Colonic mucosa (tissue), 4 donors: ENCODE results near the gene DYNC1I1. TPM values are rescaled to one million over a fixed set of nuclear protein-coding genes. Genes with fewer than 3 reads are reported as not detected.

Source experiments
- DNase-seq: peaks from one replicate; pipeline ENCODE4 v3.0.0-alpha.2; 2020
- H3K27ac ChIP-seq: fragments of 200-600 bp; one replicate; pipeline ENCODE4 v1.8.0; 2021
- H3K27me3 ChIP-seq: fragments of 200-600 bp; one replicate; pipeline ENCODE4 v1.8.0; 2021
- H3K36me3 ChIP-seq: fragments of 200-600 bp; one replicate; pipeline ENCODE4 v1.8.0; 2021
- H3K4me1 ChIP-seq: fragments of 200-600 bp; one replicate; pipeline ENCODE4 v1.8.0; 2021; ENCODE audit warnings: mild to moderate bottlenecking
- H3K4me3 ChIP-seq: fragments of 200-600 bp; one replicate; pipeline ENCODE4 v1.8.0; 2021
- H3K9ac ChIP-seq, 2 donors: one replicate each; pipeline ENCODE4 v1.7.0; 2013; ENCODE audit warnings: control low read depth in 2 of 2, low read depth in 2 of 2, low read length in 2 of 2
- H3K9me3 ChIP-seq: fragments of 200-600 bp; one replicate; pipeline ENCODE4 v1.8.0; 2021
- intact Hi-C: fragments of 100-400 bp; cut with DNase I; formaldehyde crosslinking; loops from one replicate; pipeline ENCODE4 v1.14.1; 2022
- total RNA-seq, 2 donors: library from RNA; stranded (reverse); fragmentation: NEBNext Ultra II Directional in 1 of 2; extraction: Animal tissue kit (Norgen Biotek cat#: 25700) in 1 of 2; gene quantifications; one replicate each; pipeline ENCODE4 v1.2.1, GENCODE V29; 2021
- TF ChIP-seq, protein P1 (sequence below): fragments of 200-600 bp; IDR thresholded peaks from one replicate; pipeline ENCODE4 v1.8.0; 2022; ENCODE audit warnings: antibody characterized with exemption, mild to moderate bottlenecking
- donor health status: healthy.
- donor health status: DM: no; HTN: no; CAD: no.
- donor health status: DM: no; HTN: no; CAD: no.

The DYNC1I1 gene
- total RNA-seq, 2 donors from 2014 or later, result 0.54 to 1.8 TPM

- peak; percentile 80 for DNase-seq
- intact Hi-C loops, result loop anchor here (5.0 kb wide), 2 partner anchors 1111 to 1151 kb away; no protein-coding TSS in a partner anchor
- Histone ChIP-seq H3K4me1 (no peaks in the 10 kb centered on the region), H3K4me3 (no peak overlapping the region), H3K9me3 (no peaks in the 10 kb centered on the region), H3K36me3 (no peaks in the 10 kb centered on the region), H3K27me3 (no peaks in the 10 kb centered on the region), H3K9ac (no peak overlapping the region), H3K27ac (no peak overlapping the region)
- TF ChIP-seq, protein P1, sequence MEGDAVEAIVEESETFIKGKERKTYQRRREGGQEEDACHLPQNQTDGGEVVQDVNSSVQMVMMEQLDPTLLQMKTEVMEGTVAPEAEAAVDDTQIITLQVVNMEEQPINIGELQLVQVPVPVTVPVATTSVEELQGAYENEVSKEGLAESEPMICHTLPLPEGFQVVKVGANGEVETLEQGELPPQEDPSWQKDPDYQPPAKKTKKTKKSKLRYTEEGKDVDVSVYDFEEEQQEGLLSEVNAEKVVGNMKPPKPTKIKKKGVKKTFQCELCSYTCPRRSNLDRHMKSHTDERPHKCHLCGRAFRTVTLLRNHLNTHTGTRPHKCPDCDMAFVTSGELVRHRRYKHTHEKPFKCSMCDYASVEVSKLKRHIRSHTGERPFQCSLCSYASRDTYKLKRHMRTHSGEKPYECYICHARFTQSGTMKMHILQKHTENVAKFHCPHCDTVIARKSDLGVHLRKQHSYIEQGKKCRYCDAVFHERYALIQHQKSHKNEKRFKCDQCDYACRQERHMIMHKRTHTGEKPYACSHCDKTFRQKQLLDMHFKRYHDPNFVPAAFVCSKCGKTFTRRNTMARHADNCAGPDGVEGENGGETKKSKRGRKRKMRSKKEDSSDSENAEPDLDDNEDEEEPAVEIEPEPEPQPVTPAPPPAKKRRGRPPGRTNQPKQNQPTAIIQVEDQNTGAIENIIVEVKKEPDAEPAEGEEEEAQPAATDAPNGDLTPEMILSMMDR, result peak; percentile 86
Measured at GRCh38 chr7:95916573-95917297, 144.4 kb downstream of the DYNC1I1 start.

GRCh38 chr7:95917634-95918033, 145.3 kb downstream of the DYNC1I1 start:
- no peak for DNase-seq
- intact Hi-C loops, result loop anchor here (5.0 kb wide), 2 partner anchors 1110 to 1150 kb away; no protein-coding TSS in a partner anchor
- TF ChIP-seq, protein P1, result no peak
- Histone ChIP-seq H3K9ac (no peak overlapping the region), H3K27me3 (no peaks in the 10 kb centered on the region), H3K4me1 (no peaks in the 10 kb centered on the region), H3K9me3 (no peaks in the 10 kb centered on the region), H3K4me3 (no peak overlapping the region), H3K36me3 (no peaks in the 10 kb centered on the region), H3K27ac (no peak overlapping the region)

DNA sequence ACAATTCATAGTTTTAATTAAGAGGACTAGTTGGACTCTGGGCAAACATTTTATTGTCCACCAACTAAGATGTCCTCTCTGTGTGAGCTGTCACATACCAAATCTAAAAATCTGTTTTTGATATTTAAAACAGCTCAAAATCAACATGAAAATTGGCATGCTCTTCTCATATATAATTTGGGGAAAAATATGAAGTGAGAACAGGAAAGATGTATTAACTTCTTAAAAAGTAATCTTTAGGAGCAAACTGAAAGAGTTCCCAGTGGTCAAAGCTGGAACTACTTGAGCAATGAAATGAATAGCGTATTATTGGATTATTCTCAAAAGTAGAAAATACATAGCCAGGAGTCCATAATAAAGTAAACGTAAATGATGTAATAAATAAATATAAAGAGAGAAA, 147.2 kb downstream of the DYNC1I1 start:
- Histone ChIP-seq H3K4me1 (no peaks in the 10 kb centered on the region), H3K4me3 (no peak overlapping the region), H3K27ac (no peak overlapping the region), H3K9ac (no peak overlapping the region), H3K27me3 (no peaks in the 10 kb centered on the region), H3K36me3 (no peaks in the 10 kb centered on the region), H3K9me3 (no peaks in the 10 kb centered on the region)
- DNase-seq, result no peak
- TF ChIP-seq, protein P1, result no peak
- intact Hi-C loops, result loop anchor here (5.0 kb wide), 2 partner anchors 1108 to 1148 kb away; no protein-coding TSS in a partner anchor

- intact Hi-C loops, result no loop called here
- H3K9ac ChIP-seq, result no peak overlapping the region
- DNase-seq, result no peak
- H3K9me3 ChIP-seq, result no peaks in the 10 kb centered on the region
- no peaks in the 10 kb centered on the region for H3K36me3 ChIP-seq
- TF ChIP-seq, protein P1, result no peak
- H3K27ac ChIP-seq, result no peak overlapping the region
- H3K27me3 ChIP-seq, result no peaks in the 10 kb centered on the region
- H3K4me3 ChIP-seq, result no peak overlapping the region
- no peaks in the 10 kb centered on the region for H3K4me1 ChIP-seq
Measured at GRCh38 chr7:95921543-95921942, 149.2 kb downstream of the DYNC1I1 start.

GRCh38 chr7:95922191-95922590, 149.8 kb downstream of the DYNC1I1 start:
- no peaks in the 10 kb centered on the region for H3K9me3 ChIP-seq
- no peaks in the 10 kb centered on the region for H3K27me3 ChIP-seq
- TF ChIP-seq, protein P1, result no peak
- no peak overlapping the region for H3K4me3 ChIP-seq
- H3K36me3 ChIP-seq, result no peaks in the 10 kb centered on the region
- no peak overlapping the region for H3K27ac ChIP-seq
- intact Hi-C loops, result no loop called here
- DNase-seq, result no peak
- H3K4me1 ChIP-seq, result no peaks in the 10 kb centered on the region
- no peak overlapping the region for H3K9ac ChIP-seq
